ENCODE results near the gene KLF1.
A peak's percentile ranks its signal among the peaks of the same experiment; 100 is the strongest.

The KLF1 gene

DNA sequence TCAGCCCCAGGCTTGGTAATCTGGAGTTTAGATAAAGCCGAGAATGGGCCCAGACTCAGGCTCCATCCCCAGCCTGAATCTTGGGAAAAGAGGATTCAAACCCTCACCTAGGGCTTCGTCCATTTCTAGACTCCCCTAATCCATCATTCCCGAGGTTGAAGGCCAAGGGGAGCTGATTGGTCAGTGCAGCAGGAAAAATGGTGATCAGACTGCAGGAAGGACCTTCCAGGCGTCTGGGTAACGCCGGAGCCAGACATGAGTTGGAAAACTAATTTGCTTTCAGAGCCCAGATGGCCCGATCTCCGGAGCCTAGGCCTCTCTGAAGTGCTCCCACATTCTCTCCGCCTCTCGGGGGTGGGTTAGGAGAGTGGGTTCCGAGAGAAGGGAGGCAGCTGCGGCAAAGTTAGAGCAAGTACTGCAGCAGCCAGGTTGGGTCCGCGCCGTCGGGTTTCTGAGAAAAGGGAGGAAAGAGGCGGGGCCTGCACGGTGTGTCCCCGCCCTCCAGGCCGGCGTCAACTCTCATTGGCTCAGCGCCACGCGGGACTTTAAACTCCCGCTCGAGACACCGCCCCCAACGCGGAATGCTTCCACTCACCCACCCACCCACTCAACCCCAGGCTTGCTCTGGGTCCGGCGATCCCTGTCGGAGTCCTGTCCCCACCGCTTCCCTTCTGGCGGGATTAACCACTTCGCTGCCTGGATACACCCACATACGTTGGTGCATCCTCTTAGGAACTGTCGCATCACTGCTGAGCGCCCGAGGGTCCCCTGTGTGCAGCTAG, 51.8 kb downstream of the KLF1 start:
- TF ChIP-seq, protein P1, sequence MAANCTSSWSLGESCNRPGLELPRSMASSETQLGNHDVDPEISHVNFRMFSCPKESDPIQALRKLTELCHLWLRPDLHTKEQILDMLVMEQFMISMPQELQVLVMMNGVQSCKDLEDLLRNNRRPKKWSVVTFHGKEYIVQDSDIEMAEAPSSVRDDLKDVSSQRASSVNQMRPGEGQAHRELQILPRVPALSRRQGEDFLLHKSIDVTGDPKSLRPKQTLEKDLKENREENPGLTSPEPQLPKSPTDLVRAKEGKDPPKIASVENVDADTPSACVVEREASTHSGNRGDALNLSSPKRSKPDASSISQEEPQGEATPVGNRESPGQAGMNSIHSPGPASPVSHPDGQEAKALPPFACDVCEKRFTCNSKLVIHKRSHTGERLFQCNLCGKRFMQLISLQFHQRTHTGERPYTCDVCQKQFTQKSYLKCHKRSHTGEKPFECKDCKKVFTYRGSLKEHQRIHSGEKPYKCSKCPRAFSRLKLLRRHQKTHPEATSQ (tag by site-specific recombination; IDR thresholded peaks at IDR 0.05) = no peak
- TF ChIP-seq, protein P2, sequence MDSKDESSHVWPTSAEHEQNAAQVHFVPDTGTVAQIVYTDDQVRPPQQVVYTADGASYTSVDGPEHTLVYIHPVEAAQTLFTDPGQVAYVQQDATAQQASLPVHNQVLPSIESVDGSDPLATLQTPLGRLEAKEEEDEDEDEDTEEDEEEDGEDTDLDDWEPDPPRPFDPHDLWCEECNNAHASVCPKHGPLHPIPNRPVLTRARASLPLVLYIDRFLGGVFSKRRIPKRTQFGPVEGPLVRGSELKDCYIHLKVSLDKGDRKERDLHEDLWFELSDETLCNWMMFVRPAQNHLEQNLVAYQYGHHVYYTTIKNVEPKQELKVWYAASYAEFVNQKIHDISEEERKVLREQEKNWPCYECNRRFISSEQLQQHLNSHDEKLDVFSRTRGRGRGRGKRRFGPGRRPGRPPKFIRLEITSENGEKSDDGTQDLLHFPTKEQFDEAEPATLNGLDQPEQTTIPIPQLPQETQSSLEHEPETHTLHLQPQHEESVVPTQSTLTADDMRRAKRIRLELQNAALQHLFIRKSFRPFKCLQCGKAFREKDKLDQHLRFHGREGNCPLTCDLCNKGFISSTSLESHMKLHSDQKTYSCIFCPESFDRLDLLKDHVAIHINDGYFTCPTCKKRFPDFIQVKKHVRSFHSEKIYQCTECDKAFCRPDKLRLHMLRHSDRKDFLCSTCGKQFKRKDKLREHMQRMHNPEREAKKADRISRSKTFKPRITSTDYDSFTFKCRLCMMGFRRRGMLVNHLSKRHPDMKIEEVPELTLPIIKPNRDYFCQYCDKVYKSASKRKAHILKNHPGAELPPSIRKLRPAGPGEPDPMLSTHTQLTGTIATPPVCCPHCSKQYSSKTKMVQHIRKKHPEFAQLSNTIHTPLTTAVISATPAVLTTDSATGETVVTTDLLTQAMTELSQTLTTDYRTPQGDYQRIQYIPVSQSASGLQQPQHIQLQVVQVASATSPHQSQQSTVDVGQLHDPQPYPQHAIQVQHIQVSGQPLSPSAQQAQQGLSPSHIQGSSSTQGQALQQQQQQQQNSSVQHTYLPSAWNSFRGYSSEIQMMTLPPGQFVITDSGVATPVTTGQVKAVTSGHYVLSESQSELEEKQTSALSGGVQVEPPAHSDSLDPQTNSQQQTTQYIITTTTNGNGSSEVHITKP (tag by site-specific recombination; IDR thresholded peaks at IDR 0.05) = no peak
- peak; percentile 78 for TF ChIP-seq SP2 (tag by site-specific recombination; IDR thresholded peaks at IDR 0.05)
- TF ChIP-seq FEZF1 (tag by site-specific recombination; IDR thresholded peaks at IDR 0.05) = no peak
- TF ChIP-seq EGR2 (tag by site-specific recombination; IDR thresholded peaks at IDR 0.05; ENCODE audit: low read depth) = peak; percentile 60
- TF ChIP-seq ZNF707 (tag by site-specific recombination; IDR thresholded peaks at IDR 0.05) = no peak
- no peak for TF ChIP-seq MZF1 (tag by site-specific recombination; IDR thresholded peaks at IDR 0.05; ENCODE audit: borderline replicate concordance)
- no peak for TF ChIP-seq KLF7 (tag by site-specific recombination; IDR thresholded peaks at IDR 0.05; ENCODE audit: borderline replicate concordance)
- TF ChIP-seq, protein P3, sequence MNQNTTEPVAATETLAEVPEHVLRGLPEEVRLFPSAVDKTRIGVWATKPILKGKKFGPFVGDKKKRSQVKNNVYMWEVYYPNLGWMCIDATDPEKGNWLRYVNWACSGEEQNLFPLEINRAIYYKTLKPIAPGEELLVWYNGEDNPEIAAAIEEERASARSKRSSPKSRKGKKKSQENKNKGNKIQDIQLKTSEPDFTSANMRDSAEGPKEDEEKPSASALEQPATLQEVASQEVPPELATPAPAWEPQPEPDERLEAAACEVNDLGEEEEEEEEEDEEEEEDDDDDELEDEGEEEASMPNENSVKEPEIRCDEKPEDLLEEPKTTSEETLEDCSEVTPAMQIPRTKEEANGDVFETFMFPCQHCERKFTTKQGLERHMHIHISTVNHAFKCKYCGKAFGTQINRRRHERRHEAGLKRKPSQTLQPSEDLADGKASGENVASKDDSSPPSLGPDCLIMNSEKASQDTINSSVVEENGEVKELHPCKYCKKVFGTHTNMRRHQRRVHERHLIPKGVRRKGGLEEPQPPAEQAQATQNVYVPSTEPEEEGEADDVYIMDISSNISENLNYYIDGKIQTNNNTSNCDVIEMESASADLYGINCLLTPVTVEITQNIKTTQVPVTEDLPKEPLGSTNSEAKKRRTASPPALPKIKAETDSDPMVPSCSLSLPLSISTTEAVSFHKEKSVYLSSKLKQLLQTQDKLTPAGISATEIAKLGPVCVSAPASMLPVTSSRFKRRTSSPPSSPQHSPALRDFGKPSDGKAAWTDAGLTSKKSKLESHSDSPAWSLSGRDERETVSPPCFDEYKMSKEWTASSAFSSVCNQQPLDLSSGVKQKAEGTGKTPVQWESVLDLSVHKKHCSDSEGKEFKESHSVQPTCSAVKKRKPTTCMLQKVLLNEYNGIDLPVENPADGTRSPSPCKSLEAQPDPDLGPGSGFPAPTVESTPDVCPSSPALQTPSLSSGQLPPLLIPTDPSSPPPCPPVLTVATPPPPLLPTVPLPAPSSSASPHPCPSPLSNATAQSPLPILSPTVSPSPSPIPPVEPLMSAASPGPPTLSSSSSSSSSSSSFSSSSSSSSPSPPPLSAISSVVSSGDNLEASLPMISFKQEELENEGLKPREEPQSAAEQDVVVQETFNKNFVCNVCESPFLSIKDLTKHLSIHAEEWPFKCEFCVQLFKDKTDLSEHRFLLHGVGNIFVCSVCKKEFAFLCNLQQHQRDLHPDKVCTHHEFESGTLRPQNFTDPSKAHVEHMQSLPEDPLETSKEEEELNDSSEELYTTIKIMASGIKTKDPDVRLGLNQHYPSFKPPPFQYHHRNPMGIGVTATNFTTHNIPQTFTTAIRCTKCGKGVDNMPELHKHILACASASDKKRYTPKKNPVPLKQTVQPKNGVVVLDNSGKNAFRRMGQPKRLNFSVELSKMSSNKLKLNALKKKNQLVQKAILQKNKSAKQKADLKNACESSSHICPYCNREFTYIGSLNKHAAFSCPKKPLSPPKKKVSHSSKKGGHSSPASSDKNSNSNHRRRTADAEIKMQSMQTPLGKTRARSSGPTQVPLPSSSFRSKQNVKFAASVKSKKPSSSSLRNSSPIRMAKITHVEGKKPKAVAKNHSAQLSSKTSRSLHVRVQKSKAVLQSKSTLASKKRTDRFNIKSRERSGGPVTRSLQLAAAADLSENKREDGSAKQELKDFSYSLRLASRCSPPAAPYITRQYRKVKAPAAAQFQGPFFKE (tag by site-specific recombination; IDR thresholded peaks at IDR 0.05; ENCODE audit: borderline replicate concordance) = no peak
- peak; percentile 62 for TF ChIP-seq ZFHX2 (tag by site-specific recombination; conservative IDR thresholded peaks at IDR 0.05)
- TF ChIP-seq ZNF221 (tag by site-specific recombination; IDR thresholded peaks at IDR 0.05; ENCODE audit: borderline replicate concordance) = no peak
- no peak for TF ChIP-seq ZNF302 (tag by site-specific recombination; IDR thresholded peaks at IDR 0.05; ENCODE audit: low read depth)
- TF ChIP-seq ZNF626 (tag by site-specific recombination; IDR thresholded peaks at IDR 0.05) = no peak
- TF ChIP-seq ZNF335 (tag by site-specific recombination; conservative IDR thresholded peaks at IDR 0.05) = 0 out of 2 replicates have a peak, but pooled peaks have one; percentile 4
- no peaks in the 10 kb centered on the region for H3K36me3 ChIP-seq (ENCODE audit: control insufficient read depth in 2 of 2, insufficient read depth in 1 of 2, low read length in 2 of 2)
- POLR2A ChIA-PET = interaction anchor here (1.4 to 1.5 kb wide), 2 partner anchors 29 to 46 kb away, joined by 3 to 6 read pairs; partner anchors contain the start of genes DNASE2 and RNASEH2A
- CTCF ChIA-PET = interaction anchor here (1.1 to 1.9 kb wide), 4 partner anchors 10 to 78 kb away, joined by 3 to 15 read pairs (median 4); no protein-coding TSS in a partner anchor
- H3K4me3 ChIP-seq (ENCODE audit: low read depth, low read length) = no peak overlapping the region
- 0 out of 2 replicates have a peak, but pooled peaks cover 2% of the 10 kb centered on the region for H3K4me1 ChIP-seq (ENCODE audit: control insufficient read depth, insufficient read depth, low read length)
- no peak overlapping the region for H3K27ac ChIP-seq (ENCODE audit: extremely low read depth, low read depth, low read length)
- no peaks in the 10 kb centered on the region for H3K9me3 ChIP-seq (ENCODE audit: control insufficient read depth, insufficient read depth, low read depth, low read length)

All from HEK293 (cell line).